AG08396 (cell line): ENCODE data around the gene ORM2.

ENCODE experiments used
- DNase-seq: peaks from one replicate; pipeline ENCODE4 v3.0.0; 2012; ENCODE audit warnings: low spot score, mixed read lengths

Gene ORM2

DNA sequence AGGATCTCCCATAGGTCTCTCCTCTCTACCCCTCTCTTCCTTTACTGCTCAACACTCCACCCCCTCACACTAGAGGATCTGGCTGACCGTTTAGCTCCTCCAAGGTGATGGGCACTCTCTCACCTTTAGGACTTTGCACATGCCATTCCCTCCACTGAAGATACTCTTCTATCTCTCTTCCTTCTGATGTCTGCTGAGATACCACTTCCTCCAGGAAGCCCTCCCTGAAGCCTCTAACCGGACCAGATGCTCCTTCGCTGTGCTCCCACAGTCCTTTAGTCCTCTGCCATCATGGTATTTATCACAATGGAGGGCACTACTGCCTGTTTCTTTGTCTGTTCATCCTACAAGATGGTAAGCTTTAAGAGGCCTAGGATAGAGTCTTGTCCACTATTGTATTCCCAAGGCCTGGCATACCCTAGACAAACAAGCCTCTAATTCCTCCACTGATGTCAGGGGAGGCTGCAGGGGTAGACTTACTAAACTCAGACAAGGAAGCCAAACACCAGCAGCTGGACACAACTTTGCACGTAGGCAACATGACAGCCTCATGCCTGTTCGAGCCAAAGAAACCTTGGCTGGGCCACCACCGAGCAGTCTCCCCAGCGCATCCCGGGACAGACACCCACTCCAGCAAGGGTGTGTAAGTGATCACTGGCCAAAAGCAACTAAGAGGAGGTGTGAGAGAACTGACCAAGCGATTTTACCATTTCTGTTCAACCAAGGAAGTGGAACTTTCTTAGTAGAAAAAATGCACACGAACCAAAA is 20.2 kb downstream of the ORM2 start:
- no peak for DNase-seq

- no peak for DNase-seq
Measured at GRCh38 chr9:114350636-114351401, 21.1 kb downstream of the ORM2 start.

DNA sequence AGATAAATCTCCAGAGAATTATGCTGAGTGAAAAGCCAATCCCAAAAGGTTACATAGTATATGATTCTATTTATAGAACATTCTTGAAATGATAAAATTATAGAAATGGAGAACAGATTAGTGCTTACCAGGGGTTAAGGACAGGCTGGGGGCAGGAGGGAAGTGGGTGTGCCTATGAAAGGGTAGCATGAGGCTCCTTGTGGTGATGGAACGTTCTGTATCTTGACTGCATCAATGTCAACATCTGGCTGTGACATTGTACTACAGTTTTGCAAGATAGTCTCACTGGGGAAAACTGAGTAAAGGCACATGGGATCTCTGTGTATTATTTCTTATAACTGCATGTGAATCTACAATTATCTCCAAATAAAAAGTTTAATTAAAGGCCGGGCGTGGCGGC is 22.3 kb downstream of the ORM2 start:
- no peak for DNase-seq

DNA sequence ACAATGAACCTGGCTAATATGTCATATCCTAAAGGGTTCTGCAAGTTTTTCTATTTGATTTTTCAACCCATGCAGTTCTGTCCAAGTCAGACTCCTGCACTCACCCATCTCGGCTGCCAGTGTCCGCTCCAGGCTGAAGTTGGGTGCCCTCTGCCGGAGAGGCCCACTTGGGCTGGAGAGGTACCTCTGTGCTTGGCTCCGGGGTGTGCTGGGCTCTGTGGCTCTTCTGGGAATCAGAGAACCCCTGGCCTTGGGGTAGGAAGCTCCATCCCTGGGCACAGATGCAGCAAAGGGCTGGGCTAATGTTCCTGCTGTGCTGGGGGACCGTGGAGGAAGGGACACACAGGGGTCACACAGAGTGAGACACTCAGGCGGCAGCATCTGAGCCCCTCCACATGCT is 26.2 kb downstream of the ORM2 start:
- no peak for DNase-seq

DNA sequence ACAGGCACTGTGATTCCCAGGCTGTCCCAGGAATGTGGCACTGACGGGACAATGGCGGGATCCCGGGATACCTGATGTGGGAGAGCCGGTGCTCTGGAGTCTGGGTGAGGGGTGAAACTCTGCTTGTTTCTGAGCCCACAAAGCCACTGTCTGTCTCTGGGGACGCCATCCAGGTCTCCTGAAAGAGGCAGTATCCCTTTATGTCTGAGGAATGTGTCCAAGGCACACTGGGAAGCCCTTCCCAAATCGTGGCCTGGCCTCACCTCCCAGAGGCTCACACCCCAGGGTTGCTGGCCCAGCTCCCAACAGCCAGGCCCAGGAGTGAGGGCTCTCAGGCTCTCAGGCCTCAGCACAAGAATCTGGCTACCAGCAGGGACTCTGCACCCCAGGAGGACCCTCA is 27.1 kb downstream of the ORM2 start:
- DNase-seq, result no peak

GRCh38 chr9:114357360-114357759 is 27.7 kb downstream of the ORM2 start:
- no peak for DNase-seq

GRCh38 chr9:114357911-114358328 is 28.3 kb downstream of the ORM2 start:
- DNase-seq, result no peak

- DNase-seq, result no peak
Measured at GRCh38 chr9:114359801-114360200, 30.1 kb downstream of the ORM2 start.

DNA sequence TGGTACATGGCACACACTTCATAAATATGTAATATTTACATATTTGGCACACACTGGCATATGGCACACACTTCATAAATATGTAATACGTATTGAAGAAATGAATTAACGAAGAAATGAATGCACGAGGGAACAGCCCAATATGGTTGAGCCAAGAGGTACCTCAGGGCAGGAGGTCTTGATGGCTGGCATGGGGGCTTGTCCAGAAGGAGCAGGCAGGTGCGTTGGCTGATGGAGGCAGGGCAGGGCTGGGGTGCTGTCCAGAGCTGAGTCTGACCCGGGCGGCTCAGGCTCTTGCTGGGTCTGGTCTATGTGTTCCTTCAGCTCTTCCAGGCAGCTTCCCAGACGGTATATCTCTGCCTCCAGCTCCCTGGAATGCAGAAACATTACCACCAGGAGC is 31.9 kb downstream of the ORM2 start:
- no peak for DNase-seq

GRCh38 chr9:114362394-114362793 is 32.7 kb downstream of the ORM2 start:
- no peak for DNase-seq

GRCh38 chr9:114363424-114363823 is 33.8 kb downstream of the ORM2 start:
- no peak for DNase-seq

GRCh38 chr9:114364134-114365041 is 34.7 kb downstream of the ORM2 start:
- peak; percentile 56 for DNase-seq

DNA sequence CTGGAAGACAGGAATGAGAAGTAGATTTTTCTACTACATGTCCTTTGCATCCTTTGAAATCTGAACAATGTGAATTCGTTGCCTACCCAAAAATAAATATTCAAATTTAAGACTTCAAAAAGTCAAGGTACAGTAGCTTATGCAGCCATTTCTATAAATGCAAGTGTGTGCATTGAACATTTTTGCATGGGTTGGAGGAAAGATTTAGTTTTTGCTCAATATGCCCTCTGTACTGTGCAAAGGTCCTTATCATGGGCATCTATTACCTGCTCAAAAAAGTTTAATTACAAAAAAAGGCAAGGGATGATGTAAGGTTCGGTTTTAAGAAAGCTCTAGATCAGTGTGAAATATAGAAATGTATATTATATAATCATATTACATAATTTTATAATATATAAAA is 35.5 kb downstream of the ORM2 start:
- DNase-seq, result no peak

GRCh38 chr9:114366334-114367128 is 36.9 kb downstream of the ORM2 start:
- DNase-seq, result peak; percentile 82

DNA sequence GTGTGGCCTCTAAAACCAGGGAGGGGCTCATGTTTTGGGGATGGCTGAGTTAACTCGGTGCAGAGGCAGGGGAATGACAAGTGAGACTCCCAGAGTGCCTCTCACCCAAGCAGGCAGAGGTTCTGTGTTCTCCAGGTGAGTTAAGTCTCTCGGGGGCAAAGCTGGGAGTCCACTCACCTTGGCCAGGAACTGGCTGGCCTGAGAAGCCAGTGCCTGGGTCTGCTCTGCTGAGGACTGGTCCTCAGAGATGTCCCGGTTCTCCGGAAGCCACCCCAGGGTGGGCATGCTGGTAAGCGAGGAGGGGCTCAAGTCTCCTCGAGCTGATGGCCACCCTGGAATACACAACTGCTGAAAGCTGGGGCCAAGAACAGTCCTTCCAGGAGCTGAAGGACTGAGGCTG is 37.7 kb downstream of the ORM2 start:
- DNase-seq, result no peak

GRCh38 chr9:114367772-114368569 is 38.3 kb downstream of the ORM2 start:
- no peak for DNase-seq

GRCh38 chr9:114369216-114370130 is 39.8 kb downstream of the ORM2 start:
- DNase-seq, result no peak

GRCh38 chr9:114370251-114370967 is 40.7 kb downstream of the ORM2 start:
- no peak for DNase-seq

DNA sequence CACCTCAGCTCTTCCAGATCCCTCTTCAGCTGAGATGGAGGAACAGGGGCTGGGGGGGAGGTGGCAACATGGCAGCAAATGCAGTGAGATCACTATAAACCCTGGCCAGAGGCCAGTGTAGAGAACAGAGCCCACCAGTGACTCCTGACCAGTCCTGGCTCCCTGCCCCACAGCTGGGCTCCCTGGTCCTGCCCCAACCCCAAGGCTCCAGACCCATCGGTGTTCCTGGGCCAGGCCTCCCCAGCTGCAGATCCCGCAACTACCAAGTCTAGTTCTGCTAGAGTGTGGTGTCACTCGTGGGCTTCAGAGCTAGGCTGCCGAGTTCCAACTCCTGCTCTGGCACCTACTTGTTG is 41.3 kb downstream of the ORM2 start:
- no peak for DNase-seq
